Activated naive CD8-positive, alpha-beta T cell treated with anti-CD3 and anti-CD28 coated beads for 36 hours (primary cell): ENCODE measurements around the gene RIMKLB. TPM values are rescaled to one million over a fixed set of nuclear protein-coding genes. Genes with fewer than 3 reads are reported as not detected.
A peak's percentile ranks its signal among the peaks of the same experiment; 100 is the strongest.

Experiments
- DNase-seq: peaks from one replicate; pipeline ENCODE4 v3.0.0; 2021
- H3K27ac Mint-ChIP-seq: one replicate; pipeline ENCODE4 v1.8.0; 2022; ENCODE audit warnings: mild to moderate bottlenecking, moderate library complexity, mixed read lengths
- H3K27me3 Mint-ChIP-seq: one replicate; pipeline ENCODE4 v1.8.0; 2022; ENCODE audit warnings: mild to moderate bottlenecking, mixed read lengths
- H3K36me3 Mint-ChIP-seq: one replicate; pipeline ENCODE4 v1.8.0; 2021; ENCODE audit warnings: mild to moderate bottlenecking, mixed read lengths
- H3K4me1 Mint-ChIP-seq: one replicate; pipeline ENCODE4 v1.8.0; 2021; ENCODE audit warnings: mixed read lengths
- H3K4me3 Mint-ChIP-seq: one replicate; pipeline ENCODE4 v1.8.0; 2022; ENCODE audit warnings: mild to moderate bottlenecking, moderate library complexity, mixed read lengths
- H3K9me3 Mint-ChIP-seq: one replicate; pipeline ENCODE4 v1.8.0; 2022; ENCODE audit warnings: mixed read lengths
- total RNA-seq, 2 experiments: library from RNA; stranded (reverse); gene quantifications; one replicate each; pipeline ENCODE4 v1.2.3, GENCODE V29; 2021

The RIMKLB gene
- total RNA-seq, 2 experiments from 2014 or later: 7.1 to 8.1 TPM

DNA sequence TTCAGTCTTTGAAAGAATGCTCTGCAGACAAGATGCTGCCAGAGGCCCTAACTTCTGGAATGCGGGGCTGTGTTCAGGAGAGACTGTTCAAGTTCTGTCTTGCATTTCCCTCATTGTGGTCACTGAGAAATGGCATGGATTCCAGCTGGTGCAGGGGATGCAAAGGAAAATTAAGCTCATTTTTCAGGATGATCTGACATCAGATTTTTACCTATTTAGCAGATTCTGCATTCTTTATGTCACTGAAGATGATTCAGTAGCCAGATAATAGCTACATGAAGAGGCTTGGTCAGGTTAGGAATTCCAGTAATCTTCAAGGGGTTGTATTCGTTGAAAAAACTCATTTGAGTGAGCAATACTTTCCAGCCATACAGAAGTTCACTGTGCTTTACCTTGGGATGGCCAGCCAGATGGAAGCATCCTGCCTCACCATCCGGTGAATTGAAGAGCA, 19.1 kb upstream of the RIMKLB start:
- peaks cover 3% of the 10 kb centered on the region for H3K27me3 Mint-ChIP-seq
- DNase-seq: no peak
- H3K27ac Mint-ChIP-seq: no peak overlapping the region
- no peak overlapping the region for H3K4me3 Mint-ChIP-seq
- H3K9me3 Mint-ChIP-seq: no peaks in the 10 kb centered on the region
- peaks cover 6% of the 10 kb centered on the region for H3K4me1 Mint-ChIP-seq
- H3K36me3 Mint-ChIP-seq: no peaks in the 10 kb centered on the region

DNA sequence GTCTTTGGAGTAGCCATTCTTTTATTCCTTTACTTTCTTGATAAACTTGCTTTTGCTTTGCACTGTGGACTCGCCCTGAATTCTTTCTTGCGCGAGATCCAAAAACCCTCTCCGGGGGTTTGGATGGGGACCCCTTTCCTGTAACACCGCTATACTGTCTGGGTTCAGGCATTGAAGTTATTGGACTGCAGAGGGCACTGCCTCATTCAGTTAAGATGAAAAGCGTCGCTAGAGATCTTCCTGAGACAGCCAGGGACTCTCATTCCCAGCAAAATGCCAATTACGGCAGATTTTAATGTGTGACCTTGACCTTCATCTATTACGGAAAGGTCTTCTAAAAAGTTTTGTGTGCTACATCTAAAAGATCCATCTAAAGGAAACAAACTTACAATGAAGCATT, 17.3 kb upstream of the RIMKLB start:
- no peak for DNase-seq
- Mint-ChIP-seq H3K4me3 (no peak overlapping the region), H3K27me3 (peaks cover 3% of the 10 kb centered on the region), H3K9me3 (no peaks in the 10 kb centered on the region), H3K36me3 (no peaks in the 10 kb centered on the region), H3K27ac (no peak overlapping the region), H3K4me1 (peaks cover 4% of the 10 kb centered on the region)

DNA sequence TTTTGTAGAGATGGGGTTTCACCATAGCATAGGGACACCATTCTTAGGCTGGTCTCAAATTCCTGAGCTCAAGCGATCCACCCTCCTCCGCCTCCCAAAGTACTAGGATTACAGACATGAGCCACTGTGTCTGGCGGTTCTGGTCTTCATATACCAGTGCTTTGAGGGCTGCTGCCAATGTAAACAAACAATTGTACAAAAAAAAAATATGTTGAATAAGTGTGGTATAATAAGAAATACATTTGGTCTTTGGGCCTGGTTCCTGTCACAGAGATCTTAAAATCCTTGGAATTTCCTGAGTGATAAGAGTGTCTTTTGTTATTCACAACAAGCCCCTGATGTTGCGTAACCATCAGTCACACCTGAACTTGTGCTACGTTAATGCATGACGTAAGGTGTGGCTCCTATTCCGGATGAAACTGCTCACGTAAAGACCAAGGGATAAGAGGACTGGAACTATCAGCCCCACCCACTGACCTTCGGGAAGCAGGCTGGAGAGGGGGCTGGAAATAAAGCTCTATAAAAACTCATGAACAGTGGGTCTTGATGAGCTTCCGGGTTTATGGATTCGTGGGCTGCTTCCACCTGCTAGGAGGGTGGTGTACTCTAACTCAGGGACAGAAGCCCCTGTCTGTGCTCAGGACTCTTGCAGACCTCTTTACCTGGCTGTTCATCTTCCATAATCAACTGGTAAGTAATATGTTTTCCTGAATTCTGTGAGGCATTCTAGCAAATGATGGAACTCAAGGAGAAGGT, 16.5 kb upstream of the RIMKLB start:
- Mint-ChIP-seq H3K4me3 (no peak overlapping the region), H3K4me1 (peaks cover 4% of the 10 kb centered on the region), H3K27me3 (peaks cover 3% of the 10 kb centered on the region), H3K9me3 (no peaks in the 10 kb centered on the region), H3K27ac (no peak overlapping the region), H3K36me3 (no peaks in the 10 kb centered on the region)
- no peak for DNase-seq

DNA sequence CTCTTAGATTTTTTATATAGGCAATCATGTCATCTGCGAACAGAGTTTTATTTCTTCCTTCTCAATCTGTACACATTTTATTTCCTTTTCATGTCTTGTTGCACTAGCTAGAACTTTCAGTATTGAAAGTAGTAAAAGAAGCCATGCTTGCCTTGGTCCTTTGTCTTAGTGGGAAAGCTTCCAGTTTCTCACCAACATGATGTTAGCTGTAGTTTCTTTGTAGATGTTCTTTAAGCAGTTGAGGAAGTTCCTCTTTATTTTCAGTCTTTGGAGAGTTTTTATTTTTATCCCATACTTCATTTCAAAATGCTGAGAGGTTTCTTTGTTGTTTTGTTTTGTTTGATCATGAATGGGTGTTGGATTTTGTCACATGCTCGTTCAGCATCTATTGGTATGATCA, 12.7 kb upstream of the RIMKLB start:
- Mint-ChIP-seq H3K27ac (no peak overlapping the region), H3K27me3 (no peaks in the 10 kb centered on the region), H3K9me3 (no peaks in the 10 kb centered on the region), H3K4me3 (no peak overlapping the region), H3K36me3 (no peaks in the 10 kb centered on the region), H3K4me1 (peaks cover 4% of the 10 kb centered on the region)
- DNase-seq: no peak

DNA sequence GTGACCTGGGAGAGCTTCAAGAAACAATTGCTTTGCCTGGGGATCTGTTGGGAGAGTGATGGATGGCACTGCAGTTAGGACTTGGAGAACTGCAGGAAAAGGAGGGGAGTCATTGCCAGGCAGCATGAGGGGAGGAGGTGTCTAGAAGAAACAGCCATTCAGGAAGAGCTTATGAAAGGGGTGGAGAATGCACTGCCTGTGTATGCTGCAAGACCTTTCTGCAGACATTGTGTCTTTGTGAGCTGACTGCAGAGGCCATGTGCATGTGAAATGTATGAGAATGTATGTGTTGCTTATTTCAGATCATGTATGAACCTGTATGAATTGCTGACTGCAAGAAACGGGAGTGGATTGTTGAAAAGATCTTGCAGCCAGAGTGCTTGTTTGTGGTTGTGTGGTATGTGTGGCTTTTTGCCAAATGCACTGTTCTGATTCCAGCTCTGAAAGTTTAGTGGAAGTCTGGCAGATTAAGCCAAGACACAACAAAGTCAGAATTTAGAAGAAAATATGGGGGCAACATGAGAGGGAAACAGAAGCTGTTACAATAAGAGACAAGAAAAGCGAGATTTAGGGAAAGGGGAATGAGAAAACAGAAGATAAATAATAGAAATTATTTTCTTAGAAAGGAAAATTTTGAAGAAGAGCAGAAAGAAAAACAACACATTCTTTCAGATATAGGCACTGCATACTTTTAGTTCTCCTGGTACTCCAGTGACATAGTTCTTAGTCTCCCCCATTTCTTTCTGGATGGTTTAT, 9.8 kb upstream of the RIMKLB start:
- Mint-ChIP-seq H3K4me1 (peaks cover 7% of the 10 kb centered on the region), H3K27ac (no peak overlapping the region), H3K9me3 (no peaks in the 10 kb centered on the region), H3K4me3 (no peak overlapping the region), H3K36me3 (no peaks in the 10 kb centered on the region), H3K27me3 (no peaks in the 10 kb centered on the region)
- DNase-seq: no peak

DNA sequence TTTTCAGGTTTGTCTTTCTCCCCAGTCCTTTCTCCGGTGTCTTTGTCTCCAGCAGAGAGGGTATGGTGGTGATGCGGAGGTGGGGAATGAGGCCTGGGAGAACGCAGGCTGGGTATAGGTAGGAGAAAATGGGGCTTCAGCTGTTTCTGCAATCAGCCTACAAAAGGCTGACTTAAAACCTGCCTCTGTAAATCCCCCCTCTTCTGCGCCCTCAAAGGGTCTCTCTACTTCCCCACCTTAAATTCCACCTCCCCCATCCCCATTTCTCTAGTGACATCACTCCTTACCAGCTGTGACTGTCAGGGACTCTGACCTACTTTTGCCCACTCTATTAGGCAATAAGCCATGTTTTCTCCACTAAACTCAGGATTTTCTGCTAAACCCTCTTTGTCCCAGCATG, 8.1 kb upstream of the RIMKLB start:
- H3K4me1 Mint-ChIP-seq: peaks cover 8% of the 10 kb centered on the region
- no peak overlapping the region for H3K27ac Mint-ChIP-seq
- no peaks in the 10 kb centered on the region for H3K27me3 Mint-ChIP-seq
- DNase-seq: no peak
- no peak overlapping the region for H3K4me3 Mint-ChIP-seq
- H3K9me3 Mint-ChIP-seq: no peaks in the 10 kb centered on the region
- H3K36me3 Mint-ChIP-seq: no peaks in the 10 kb centered on the region

DNA sequence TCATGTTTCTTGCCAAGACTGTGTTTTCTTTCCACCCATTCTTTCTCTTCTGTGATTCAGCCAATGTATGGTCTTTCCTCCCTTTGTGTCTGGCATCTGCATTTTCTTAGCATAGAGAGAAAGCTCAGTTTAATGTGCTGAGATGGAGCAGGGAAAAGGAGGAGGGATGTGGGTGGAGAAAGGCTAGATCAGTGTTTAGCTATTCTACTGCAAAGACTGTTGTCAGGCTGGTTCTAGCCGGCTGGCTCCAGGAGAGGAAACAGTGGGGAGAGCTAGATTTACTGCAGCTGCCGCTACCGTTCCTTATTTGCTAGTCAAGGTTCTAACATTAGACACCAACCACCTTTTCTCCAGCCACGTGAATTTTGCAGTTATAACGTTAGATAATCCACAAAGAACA, 5.2 kb upstream of the RIMKLB start:
- Mint-ChIP-seq H3K36me3 (no peaks in the 10 kb centered on the region), H3K9me3 (no peaks in the 10 kb centered on the region), H3K27me3 (no peaks in the 10 kb centered on the region), H3K27ac (no peak overlapping the region), H3K4me1 (peaks cover 16% of the 10 kb centered on the region), H3K4me3 (no peak overlapping the region)
- no peak for DNase-seq

DNA sequence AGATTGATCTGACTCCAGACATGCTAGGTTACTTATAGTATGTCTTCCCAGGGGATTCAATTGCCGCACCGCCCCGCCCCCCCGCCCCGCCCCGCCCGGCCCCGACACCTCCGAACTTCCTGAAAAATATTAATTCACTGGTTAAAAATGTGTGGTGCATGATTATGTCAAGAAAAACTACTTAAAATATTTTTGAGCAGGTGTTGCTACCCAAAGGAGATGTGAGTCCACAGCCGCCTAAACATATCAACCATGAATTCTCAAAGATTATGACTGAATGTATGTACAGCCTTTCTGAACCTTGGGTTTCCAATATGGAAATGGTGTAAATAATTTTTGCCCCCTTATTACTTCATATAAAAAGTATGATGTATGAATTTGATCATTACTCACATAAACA, 2.7 kb upstream of the RIMKLB start:
- Mint-ChIP-seq H3K36me3 (peaks cover under 1% of the 10 kb centered on the region), H3K4me3 (no peak overlapping the region), H3K27me3 (no peaks in the 10 kb centered on the region), H3K9me3 (no peaks in the 10 kb centered on the region), H3K4me1 (peaks cover 25% of the 10 kb centered on the region), H3K27ac (no peak overlapping the region)
- no peak for DNase-seq

DNA sequence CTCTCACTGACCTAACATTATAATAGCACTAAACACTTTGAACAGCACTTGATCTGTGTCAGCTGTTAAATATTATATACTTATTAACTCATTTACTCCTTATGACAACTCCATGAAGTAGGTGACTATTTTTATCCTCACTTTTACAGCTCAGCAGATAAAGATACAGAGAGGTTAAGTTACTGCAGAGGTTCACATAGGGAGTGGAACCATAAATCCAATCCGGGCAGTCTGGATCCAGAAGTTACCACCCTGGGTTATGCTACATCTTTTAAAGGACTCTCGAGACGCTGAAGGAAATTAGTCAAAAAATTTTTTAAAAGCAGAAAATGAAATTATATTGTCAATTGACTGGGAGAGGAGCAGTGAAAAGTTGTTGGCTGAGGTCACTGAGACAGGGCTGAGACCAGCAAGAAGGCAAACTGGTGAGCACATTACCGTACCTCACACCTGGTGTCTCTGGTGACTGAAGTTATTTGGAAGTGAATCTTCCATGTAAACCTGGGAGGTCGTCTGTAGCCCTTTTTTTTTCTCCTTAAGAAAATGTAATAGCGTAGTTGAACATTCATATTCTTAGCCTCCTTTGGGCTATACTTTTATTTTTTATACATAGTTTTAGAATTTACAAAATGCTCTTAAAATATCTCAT, 1.2 kb upstream of the RIMKLB start:
- Mint-ChIP-seq H3K27ac (no peak overlapping the region), H3K4me1 (peaks cover 29% of the 10 kb centered on the region), H3K27me3 (no peaks in the 10 kb centered on the region), H3K4me3 (peak overlapping the region; percentile 93), H3K36me3 (peaks cover 4% of the 10 kb centered on the region), H3K9me3 (no peaks in the 10 kb centered on the region)
- DNase-seq: no peak

DNA sequence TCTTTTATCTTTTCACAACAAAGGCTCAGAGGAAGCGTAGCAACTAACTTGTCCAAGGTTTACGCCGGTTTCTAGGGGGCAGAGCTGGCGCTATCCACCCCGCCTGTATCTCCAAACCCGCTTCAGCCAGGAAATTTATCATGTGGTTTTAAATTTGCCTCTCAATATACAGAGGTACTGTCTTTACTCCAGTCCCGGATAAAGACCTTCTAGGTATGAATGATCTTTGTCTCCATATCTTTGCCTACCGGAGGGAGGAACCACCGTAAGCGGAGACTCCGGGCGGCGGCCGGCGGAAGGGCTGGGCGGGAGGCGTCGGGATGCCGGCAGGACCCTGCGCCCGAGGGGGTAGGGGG, 693 bp upstream of the RIMKLB start:
- DNase-seq: no peak
- Mint-ChIP-seq H3K27ac (peak overlapping the region; percentile 29), H3K4me1 (peaks cover 29% of the 10 kb centered on the region), H3K27me3 (no peaks in the 10 kb centered on the region), H3K9me3 (no peaks in the 10 kb centered on the region), H3K36me3 (peaks cover 4% of the 10 kb centered on the region), H3K4me3 (peak overlapping the region; percentile 93)

DNA sequence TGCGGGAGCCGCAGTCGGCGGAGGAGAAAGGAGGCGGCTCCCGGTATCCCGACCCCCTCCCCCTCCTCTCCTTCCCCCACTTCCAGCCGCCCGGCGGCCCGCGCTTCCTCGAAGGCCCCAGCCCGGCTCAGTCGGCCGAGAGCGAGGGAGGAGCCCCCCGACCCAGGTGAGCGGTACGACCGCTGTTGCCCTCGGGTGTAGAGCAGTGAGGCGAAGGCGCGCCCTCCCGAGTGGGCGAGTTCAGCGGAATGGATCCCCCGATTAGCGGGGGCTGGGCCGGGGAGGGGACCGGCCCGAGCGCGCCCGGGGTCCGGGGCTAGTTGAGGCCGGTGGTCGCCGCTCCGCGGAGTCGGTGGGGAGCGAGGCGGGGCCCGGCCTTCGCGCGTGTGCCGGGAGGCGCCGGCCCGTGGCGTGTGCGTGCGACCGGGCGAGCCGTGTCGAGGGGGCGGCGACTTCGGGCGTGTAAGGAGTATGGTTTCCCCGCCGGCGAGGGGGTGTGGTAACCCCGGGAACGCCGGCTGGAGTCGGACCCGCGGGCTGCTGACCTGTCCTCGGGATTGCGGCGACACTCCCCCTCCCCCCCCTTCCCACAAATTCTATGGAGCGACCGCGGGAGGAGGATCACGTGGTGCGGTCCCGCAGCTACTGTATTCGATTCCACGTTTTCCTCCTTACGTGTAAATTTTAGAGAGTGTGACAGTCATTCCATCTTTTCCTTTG, 501 bp downstream of the RIMKLB start:
- H3K36me3 Mint-ChIP-seq: peaks cover 4% of the 10 kb centered on the region
- H3K27me3 Mint-ChIP-seq: no peaks in the 10 kb centered on the region

DNA sequence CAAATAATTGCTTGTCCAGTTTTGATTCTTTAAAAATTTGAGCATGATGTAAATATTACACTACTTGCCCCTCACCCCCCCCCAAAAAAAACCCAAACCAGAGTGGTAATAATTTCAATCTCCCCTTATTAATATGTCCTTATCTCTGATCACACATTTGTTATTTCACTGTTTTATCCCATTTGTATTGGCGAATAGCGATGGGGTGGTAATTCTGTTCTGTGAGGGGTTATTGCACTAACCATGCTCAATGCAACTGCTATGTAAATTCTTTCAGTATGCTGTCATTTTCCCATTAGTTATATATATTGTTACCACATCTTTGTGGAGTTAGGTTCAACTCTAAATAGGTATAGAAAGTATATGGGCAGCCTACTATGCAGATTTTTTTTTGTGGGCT, 1.1 kb downstream of the RIMKLB start:
- DNase-seq: no peak
- peak overlapping the region; percentile 93 for H3K4me3 Mint-ChIP-seq
- H3K9me3 Mint-ChIP-seq: no peaks in the 10 kb centered on the region
- peak overlapping the region; percentile 39 for H3K27ac Mint-ChIP-seq
- peaks cover 4% of the 10 kb centered on the region for H3K36me3 Mint-ChIP-seq
- H3K4me1 Mint-ChIP-seq: peaks cover 21% of the 10 kb centered on the region
- no peaks in the 10 kb centered on the region for H3K27me3 Mint-ChIP-seq

More for the DNA sequence above, 501 bp downstream of the RIMKLB start:
- peak overlapping the region; percentile 93 for H3K4me3 Mint-ChIP-seq
- peaks cover 21% of the 10 kb centered on the region for H3K4me1 Mint-ChIP-seq
- peak overlapping the region; percentile 87 for H3K27ac Mint-ChIP-seq
- no peaks in the 10 kb centered on the region for H3K9me3 Mint-ChIP-seq
- DNase-seq: peak; percentile 57

DNA sequence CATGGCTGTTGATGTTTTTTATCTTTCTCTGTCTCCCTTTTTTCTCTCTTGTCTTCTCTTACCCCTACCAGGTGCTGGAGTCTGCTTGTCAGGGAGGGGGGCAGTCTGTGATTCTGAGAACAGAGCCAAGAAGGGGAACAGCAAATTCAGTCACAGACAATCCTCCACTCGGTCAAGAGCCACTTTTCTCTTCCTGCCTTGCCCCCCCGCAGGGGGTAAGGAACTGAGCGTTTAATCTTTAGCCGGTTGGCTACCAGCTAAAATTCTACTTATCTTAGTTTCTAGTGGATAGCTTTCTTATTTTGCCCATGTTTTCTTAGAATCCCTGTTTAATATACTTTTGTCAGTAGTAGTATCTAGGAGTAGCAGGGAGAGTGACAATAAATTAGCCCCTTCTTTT, 1.9 kb downstream of the RIMKLB start:
- Mint-ChIP-seq H3K27me3 (no peaks in the 10 kb centered on the region), H3K4me1 (peaks cover 21% of the 10 kb centered on the region), H3K4me3 (peak overlapping the region; percentile 15), H3K9me3 (no peaks in the 10 kb centered on the region), H3K27ac (no peak overlapping the region), H3K36me3 (peaks cover 4% of the 10 kb centered on the region)
- DNase-seq: no peak

DNA sequence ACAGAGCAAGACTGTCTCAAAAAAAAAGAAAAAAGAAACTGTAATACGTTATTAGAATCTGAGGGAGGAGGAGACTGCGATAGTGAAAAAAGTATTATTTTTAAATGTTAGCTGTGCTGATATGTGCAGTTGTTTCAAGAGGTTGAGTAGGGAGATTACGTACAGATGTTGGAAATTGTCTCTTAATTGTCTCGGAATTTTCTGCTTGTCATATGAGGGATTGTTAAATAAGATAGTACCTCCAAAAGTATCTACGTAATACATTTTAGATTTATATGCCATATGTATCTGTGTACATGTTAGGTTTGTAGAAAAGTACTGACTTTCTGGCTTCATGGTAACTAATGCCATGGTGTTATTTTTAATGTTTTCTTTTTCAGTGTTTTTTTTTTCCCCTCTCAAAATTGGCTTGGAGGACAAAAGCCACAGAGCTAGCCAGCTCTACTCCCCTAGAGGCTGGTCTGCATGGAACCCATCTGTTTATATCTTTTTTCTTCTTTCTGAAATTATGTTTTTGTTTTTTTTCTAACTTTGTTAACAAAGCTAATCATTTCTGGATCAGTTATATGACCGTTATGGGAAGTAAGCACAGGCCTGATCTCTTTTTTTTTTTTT, 3.4 kb downstream of the RIMKLB start:
- no peak overlapping the region for H3K4me3 Mint-ChIP-seq
- peaks cover 4% of the 10 kb centered on the region for H3K36me3 Mint-ChIP-seq
- no peak for DNase-seq
- no peaks in the 10 kb centered on the region for H3K27me3 Mint-ChIP-seq
- H3K9me3 Mint-ChIP-seq: no peaks in the 10 kb centered on the region
- no peak overlapping the region for H3K27ac Mint-ChIP-seq
- H3K4me1 Mint-ChIP-seq: peaks cover 21% of the 10 kb centered on the region
